GM19351 (cell line): Measurements from ENCODE around the gene MAPK4.
"Not testable (repeated sequence)": the region's sequence is repeated elsewhere in the genome, so short reads cannot be mapped to it uniquely, and the experiment has no call there.

ENCODE experiments used
- ATAC-seq: cut with Tn5 transposase; IDR thresholded peaks from one replicate; pipeline ENCODE4 v1.9.1; 2021; ENCODE audit warnings: mild to moderate bottlenecking, moderate library complexity; ENCODE audit not compliant: unreplicated experiment

The MAPK4 gene

DNA sequence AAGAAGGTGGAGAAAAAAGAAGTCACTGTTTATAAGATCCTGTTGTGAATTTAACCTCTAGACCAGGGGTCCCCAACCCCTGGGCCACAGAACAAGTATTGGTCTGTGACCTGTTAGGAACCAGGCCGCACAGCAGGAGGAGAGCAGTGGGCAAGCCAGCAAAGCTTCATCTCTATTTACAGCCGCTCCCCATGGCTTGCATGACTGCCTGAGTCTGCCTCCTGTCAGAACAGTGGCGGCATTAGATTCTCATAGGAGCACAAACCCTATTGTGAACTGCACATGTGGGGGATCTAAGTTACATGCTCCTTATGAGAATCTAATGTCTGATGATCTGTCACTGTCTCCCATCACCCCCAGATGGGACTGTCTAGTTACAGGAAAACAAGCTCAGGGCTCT lies 13.3 kb downstream of the MAPK4 start:
- ATAC-seq: not testable (repeated sequence)

DNA sequence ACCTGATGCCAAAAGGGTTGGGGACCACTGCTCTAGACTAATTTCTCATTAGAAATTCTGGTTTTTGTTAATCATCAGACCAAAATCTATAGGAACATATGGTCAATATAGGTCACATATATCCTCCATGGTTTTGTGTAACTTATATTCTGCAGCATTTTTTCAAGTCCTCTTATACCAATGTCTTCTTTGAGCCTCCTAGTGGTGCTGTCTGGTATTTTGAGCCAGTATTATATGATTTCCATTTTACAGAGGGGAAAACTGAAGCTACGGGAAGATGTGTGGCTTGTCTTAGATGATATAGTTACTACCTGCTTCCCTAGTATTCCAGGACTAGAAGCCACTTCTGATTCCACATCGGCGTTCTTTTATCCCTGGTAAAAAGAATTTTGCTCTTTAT lies 13.8 kb downstream of the MAPK4 start:
- no peak for ATAC-seq

- no peak for ATAC-seq
Observed at GRCh38 chr18:50578030-50578429, 18.1 kb downstream of the MAPK4 start.

DNA sequence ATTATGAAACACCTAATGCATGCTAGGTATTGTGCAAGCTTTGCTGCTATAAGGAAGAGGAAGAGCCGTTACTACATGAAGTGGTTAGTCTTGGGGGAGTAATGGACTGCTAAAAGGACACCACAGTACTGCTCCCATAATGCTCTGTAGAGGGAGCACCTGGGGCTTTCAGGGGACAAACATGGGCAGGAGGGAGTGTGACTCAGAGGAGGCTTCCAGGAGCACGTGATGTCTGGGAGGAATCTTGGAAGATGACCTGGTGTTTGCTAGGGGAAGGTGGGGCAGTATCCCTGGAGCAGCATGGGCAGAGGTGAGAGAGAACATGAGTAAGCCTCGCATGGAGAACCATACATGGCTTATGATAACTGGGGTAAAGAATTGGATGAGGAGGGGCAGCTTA lies 18.8 kb downstream of the MAPK4 start:
- ATAC-seq: no peak

DNA sequence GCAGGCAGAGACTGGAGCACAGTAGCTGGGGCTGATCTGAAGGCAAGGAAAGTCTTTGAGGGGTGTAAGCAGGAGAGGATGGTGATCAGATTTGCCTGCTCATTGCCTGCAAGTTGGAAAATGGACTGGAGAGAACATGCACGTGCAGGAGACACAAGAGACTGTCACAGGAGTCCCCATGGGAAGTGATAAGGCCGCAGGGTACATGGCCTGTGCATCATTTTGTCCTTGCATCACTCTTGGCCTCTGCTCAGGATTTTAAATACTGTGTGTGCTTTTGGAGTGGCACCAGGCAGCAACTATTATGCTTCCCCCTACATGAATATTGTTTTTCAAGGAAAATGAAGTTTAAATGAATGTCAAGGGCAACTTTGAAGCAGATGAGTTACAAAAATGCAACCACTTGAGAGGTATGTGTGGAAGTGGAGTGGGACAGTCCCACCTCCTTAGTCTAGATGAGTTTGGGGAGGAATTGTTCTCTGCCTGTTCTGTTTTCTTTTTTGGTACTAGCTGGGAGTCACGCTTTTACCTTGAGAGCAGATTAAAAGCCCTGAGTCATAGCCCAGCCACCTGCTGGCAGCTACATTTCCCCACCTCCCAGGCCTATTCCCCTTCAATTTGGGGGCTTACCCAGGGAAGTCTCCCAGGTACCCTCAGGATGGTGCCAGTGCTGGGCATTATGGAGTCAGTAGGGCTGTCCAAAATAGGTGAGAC lies 19.3 kb downstream of the MAPK4 start:
- no peak for ATAC-seq

DNA sequence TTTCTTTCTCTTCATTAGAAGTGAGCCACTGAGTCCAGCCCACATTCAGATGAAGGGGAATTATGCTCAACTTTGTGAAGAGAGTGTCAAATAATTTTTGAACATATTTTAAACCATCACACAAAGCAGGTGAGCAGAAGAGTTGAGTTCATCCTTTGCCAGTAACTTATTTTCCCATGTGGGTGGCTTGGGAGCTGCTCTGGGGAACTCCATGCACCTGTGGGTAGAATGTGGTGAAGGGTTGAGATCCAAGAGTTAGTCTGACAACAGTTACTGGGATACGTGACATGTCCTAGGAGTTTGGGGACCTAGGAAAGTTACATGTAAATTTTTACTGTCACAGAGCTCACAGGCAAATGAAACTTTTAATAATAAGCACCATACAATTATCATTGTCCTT lies 21.6 kb downstream of the MAPK4 start:
- ATAC-seq: no peak

GRCh38 chr18:50582500-50582899 lies 22.6 kb downstream of the MAPK4 start:
- ATAC-seq: no peak

- ATAC-seq: no peak
Observed at GRCh38 chr18:50586710-50587109, 26.8 kb downstream of the MAPK4 start.

GRCh38 chr18:50590593-50590992 lies 30.7 kb downstream of the MAPK4 start:
- no peak for ATAC-seq

DNA sequence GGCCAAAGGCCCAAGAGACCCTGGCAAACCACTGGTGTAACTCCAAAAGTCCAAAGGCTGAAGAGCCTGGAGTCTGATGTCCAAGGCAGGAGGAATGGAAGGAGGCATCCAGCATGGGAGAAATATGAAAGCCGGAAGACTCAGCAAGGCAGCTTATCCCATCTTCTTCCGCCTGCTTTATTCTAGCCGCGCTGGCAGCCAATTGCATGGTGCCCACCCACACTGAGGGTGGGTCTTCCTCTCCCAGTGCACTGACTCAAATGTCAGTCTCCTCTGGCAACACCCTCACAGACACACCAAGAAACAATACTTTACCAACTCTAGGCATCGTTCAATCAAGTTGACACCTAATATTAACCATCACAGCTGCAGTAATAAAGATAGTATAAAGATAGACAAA lies 34.1 kb downstream of the MAPK4 start:
- ATAC-seq: no peak

GRCh38 chr18:50594942-50595341 lies 35.1 kb downstream of the MAPK4 start:
- no peak for ATAC-seq

GRCh38 chr18:50602466-50602865 lies 42.6 kb downstream of the MAPK4 start:
- ATAC-seq: no peak

DNA sequence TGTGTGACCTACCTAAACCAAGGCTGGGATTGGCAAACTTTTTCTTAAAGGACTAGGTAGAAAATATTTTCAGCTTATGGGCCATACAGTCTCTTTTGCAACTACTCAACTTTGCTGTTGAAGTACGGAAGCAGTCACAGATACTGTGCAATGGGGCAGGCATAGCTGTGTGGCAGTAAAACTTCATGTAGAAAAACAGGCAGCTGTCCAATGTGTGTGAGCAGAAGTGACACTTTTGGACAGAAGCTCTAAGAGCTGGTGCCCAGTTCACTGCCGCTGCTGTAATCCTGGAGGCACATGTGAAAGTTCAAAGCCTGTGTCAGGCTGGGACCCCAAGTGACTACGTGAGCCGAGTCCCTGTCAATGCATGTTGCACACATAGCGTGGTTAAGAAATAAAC lies 46.7 kb downstream of the MAPK4 start:
- ATAC-seq: no peak

DNA sequence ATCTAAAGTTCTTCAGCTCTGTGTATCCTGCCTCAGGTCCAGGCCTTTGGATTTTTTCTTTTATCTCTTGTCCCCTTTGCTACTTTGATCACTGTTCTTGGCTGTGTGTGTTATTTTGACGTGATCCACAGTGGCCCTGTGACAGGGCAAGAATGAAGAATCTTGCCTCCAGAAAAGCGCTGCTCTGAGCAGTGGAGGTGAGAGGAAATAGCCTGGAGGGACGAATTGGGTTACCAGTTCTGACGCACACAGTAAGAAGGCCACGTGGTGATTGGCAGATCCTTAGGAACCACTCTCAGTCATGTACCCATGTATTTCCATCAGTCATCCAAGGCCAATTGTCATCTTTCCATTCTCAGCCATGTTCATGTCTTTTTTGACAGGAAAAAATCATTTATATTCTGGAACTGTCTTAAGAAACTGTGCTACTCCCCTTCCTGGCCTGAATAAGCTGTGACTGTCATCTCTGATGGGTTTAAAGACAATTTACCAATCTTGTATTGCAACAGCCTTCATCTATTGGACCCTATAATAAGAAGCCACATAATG lies 47.6 kb downstream of the MAPK4 start:
- no peak for ATAC-seq

DNA sequence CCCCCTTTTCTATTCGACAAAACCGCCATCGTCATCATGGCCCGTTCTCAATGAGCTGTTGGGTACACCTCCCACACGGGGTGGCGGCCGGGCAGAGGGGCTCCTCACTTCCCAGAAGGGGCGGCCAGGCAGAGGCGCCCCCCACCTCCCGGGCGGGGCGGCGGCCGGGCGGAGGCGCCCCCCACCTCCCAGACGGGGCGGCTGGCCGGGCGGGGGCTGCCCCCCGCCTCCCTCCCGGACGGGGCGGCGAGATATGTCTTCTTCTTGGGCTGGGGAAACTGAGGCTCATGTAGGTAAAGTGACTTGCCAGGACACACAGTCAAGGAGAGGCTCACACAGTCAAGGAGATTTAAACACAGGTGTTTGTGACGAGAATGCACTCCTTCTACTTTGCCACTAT lies 49.3 kb downstream of the MAPK4 start:
- not testable (repeated sequence) for ATAC-seq

DNA sequence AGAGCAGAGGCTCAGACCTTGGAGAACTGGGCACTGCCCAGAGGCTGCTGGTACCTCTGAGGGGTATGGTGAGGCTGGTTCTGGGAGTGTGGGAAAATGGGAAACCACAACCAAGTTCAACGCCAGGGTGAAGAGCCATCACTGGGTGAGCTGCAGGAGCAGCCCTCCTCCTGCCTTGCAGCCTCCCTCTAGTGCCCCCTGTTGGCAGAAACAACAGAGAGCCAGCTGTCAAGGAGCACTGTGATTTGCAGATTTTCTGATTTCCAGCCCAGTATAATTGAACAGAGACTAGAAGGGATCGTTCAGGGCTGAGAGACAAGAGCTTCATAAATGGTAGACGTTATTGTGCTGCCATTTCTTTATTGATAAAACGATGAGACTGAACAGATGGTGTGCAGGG lies 50.5 kb downstream of the MAPK4 start:
- ATAC-seq: no peak

GRCh38 chr18:50611529-50611941 lies 51.6 kb downstream of the MAPK4 start:
- ATAC-seq: no peak

DNA sequence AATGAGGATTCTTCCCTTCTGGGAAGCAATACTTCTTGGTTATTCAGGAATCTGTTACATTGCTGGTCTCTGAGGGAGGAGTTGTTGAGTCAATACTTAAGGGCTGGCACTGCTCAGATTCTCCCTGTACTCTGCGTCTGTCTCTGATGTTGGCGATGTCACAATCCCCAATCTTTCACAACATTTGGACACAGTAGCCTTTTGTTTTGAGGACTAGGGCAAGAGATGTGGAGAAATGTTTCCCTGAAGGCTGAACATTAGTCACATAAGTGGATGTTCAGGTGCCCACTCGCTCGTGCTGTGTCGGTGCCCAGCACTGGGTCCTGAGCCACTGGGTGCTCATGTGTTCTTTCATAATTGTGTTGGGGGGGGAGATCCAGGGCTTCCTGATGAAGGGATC lies 55.0 kb downstream of the MAPK4 start:
- ATAC-seq: no peak

DNA sequence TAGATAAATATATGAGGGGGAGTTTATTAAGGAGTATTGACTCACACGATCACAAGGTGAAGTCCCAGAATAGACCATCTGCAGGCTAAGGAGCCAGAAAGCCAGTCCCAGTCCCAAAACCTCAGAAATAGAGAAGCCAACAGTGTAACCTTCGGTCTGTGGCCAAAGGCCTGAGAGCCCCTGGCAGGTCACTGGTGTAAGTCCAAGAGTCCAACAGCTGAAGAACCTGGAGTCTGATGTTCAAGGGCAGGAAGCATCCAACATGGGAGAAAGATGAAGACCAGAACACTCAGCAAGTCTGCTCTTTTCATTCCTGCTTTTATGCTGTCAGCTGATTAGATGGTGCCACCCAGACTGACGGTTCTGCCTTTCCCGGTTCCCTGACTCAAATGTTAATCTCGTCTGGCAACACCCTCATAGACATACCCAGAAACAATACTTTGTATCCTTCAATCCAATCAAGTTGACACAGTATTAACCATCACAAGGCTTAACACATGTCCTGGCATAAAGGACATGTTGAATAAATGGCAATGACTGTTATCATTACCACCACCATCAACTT lies 56.7 kb downstream of the MAPK4 start:
- ATAC-seq: no peak

- ATAC-seq: no peak
Observed at GRCh38 chr18:50619861-50620275, 60.0 kb downstream of the MAPK4 start.

- ATAC-seq: no peak
Observed at GRCh38 chr18:50620319-50620718, 60.4 kb downstream of the MAPK4 start.

GRCh38 chr18:50621366-50621765 lies 61.5 kb downstream of the MAPK4 start:
- ATAC-seq: no peak

DNA sequence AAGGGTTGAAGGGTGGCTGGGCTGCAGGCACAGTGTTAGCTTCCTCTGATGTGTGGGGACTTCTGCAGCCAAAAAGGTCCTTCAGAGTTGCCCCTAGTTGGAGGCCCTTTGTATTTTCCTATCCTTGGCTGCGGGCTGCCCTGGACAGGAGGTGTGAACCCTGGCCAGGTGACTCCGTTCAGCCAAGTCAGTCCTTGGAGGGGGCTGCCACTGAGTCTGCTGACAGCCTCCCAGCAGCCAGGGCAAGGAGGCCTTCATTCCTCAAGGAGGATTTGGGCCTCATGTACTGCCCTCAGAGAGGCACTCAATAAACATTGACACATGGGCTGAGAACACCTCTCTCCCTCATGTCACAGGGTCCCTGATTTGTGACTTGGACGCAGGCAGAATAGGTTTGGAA lies 62.4 kb downstream of the MAPK4 start:
- ATAC-seq: no peak
